ENCODE data around the gene HLA-DQA1.

DNA sequence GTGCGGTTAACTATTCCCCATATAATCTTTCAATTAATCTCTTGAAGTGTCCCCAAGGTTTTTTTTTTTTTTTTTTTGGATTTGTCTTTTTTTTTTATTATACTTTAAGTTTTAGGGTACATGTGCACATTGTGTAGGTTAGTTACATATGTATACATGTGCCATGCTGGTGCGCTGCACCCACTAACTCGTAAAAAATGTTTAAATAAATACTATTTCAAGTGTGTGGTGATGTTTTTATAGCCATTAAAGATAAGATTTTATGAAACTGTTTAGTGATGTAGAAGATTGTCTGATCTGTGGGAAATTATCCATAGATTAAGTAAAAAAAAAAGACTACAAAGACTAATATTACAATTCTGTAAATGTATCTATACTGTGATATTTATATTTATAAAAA lies 12.6 kb upstream of the HLA-DQA1 start:
- no peak for TF ChIP-seq TAF1 (IDR thresholded peaks at IDR 0.05; ENCODE audit: low read depth, low read length)
- TF ChIP-seq POLR2A (IDR thresholded peaks at IDR 0.05; ENCODE audit: low read depth, low read length) = no peak
